Measurements from ENCODE around the gene SMYD3.

SMYD3 gene

DNA sequence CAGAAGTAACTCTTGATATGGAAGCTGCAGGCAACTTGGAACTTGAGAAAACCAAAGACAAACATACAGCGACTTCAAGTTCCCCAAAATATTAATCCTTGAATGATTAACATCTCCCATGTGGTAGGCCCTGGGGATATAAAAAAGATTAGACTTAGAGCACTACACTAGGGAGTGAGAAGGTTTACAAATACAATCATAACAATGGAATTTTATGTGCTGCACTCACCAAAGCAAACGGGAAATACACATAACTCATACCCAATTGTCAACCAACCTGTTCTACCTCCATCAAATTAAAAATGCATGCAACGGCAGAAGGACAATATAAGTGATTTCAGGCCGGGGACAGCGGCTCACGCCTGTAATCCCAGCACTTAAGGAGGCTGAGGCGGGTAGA lies 3.7 kb downstream of the SMYD3 start:
- Histone ChIP-seq H3K27me3 (replicated peaks; ENCODE audit: insufficient read depth, low read length) (no peaks in the 10 kb centered on the region), H3K9me3 (replicated peaks; ENCODE audit: insufficient read depth, low read length) (no peaks in the 10 kb centered on the region), H4K20me1 (ENCODE audit: insufficient read depth, low read length) (no peaks in the 10 kb centered on the region), H3K4me3 (ENCODE audit: low read length) (no peak overlapping the region), H3K36me3 (replicated peaks; ENCODE audit: insufficient read depth, low read length) (no peaks in the 10 kb centered on the region), H3K4me2 (ENCODE audit: low read depth, low read length) (no peak overlapping the region), H3K9ac (ENCODE audit: low read length) (no peak overlapping the region), H3K27ac (ENCODE audit: low read length) (no peak overlapping the region), H3K79me2 (ENCODE audit: low read length) (peaks cover 8% of the 10 kb centered on the region), H3F3A (ENCODE audit: insufficient read depth, low read length) (no peaks in the 10 kb centered on the region), H2AFZ (ENCODE audit: low read length) (no peak overlapping the region), H3K4me1 (ENCODE audit: low read length) (peaks cover 7% of the 10 kb centered on the region), H3K9me2 (replicated peaks; ENCODE audit: insufficient read depth, low read length) (no peaks in the 10 kb centered on the region)
- no peak for TF ChIP-seq EZH2 (optimal IDR thresholded peaks at IDR 0.05; ENCODE audit: low read depth, low read length)
- TF ChIP-seq, protein P1, sequence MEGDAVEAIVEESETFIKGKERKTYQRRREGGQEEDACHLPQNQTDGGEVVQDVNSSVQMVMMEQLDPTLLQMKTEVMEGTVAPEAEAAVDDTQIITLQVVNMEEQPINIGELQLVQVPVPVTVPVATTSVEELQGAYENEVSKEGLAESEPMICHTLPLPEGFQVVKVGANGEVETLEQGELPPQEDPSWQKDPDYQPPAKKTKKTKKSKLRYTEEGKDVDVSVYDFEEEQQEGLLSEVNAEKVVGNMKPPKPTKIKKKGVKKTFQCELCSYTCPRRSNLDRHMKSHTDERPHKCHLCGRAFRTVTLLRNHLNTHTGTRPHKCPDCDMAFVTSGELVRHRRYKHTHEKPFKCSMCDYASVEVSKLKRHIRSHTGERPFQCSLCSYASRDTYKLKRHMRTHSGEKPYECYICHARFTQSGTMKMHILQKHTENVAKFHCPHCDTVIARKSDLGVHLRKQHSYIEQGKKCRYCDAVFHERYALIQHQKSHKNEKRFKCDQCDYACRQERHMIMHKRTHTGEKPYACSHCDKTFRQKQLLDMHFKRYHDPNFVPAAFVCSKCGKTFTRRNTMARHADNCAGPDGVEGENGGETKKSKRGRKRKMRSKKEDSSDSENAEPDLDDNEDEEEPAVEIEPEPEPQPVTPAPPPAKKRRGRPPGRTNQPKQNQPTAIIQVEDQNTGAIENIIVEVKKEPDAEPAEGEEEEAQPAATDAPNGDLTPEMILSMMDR (IDR thresholded peaks at IDR 0.05; ENCODE audit: low read length) = no peak
- TF ChIP-seq EZH2phosphoT487 (IDR thresholded peaks at IDR 0.05; ENCODE audit: low read length) = no peak
- DNase-seq = no peak

DNA sequence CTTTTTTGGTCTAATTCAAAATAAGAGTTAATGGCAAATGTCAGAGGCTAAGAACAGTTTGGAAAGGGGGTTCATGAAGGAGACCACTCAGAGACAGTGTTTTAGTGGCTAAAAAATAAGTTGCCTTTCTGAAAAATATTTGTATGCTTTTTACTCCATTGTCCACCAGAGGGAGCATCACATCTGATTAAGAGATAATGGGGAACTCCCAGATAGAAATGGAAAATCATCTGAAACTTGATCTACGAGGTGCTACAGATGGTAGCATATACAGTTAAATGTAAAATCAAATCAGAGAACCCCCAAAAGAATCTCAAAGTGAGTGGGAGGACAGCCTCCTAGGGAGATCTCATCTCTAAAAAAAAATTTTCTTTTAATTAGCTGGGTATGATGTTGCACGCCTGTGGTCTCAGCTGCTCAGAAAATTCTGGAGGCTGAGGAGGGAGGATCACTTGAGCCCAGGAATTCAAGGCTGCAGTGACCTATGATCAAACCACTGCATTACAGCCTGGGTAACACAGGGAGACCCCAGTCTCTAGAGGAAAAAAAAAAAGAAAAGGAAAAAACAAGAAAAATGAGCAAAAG lies 9.7 kb downstream of the SMYD3 start:
- H3K4me2 ChIP-seq (ENCODE audit: low read depth, low read length) = no peak overlapping the region; the same call in 1 of the 2 replicates
- peak; percentile 85 for DNase-seq
- H3K4me3 ChIP-seq (ENCODE audit: low read length) = no peak overlapping the region
- H3K27me3 ChIP-seq (replicated peaks; ENCODE audit: insufficient read depth, low read length) = no peaks in the 10 kb centered on the region
- H3K4me1 ChIP-seq (ENCODE audit: low read length) = no peaks in the 10 kb centered on the region; the same call in 1 of the 2 replicates
- H3K9ac ChIP-seq (ENCODE audit: low read length) = no peak overlapping the region
- no peak overlapping the region for H3K27ac ChIP-seq (ENCODE audit: low read length)
- no peaks in the 10 kb centered on the region for H3K9me3 ChIP-seq (replicated peaks; ENCODE audit: insufficient read depth, low read length)
- H4K20me1 ChIP-seq (ENCODE audit: insufficient read depth, low read length) = no peaks in the 10 kb centered on the region
- no peak overlapping the region for H2AFZ ChIP-seq (ENCODE audit: low read length)
- H3K9me2 ChIP-seq (replicated peaks; ENCODE audit: insufficient read depth, low read length) = no peaks in the 10 kb centered on the region
- no peaks in the 10 kb centered on the region for H3F3A ChIP-seq (ENCODE audit: insufficient read depth, low read length)
- H3K79me2 ChIP-seq (ENCODE audit: low read length) = no peaks in the 10 kb centered on the region
- no peaks in the 10 kb centered on the region for H3K36me3 ChIP-seq (replicated peaks; ENCODE audit: insufficient read depth, low read length)
- TF ChIP-seq, protein P1 (IDR thresholded peaks at IDR 0.05; ENCODE audit: low read length) = peak; percentile 80
- TF ChIP-seq EZH2 (optimal IDR thresholded peaks at IDR 0.05; ENCODE audit: low read depth, low read length) = no peak

DNA sequence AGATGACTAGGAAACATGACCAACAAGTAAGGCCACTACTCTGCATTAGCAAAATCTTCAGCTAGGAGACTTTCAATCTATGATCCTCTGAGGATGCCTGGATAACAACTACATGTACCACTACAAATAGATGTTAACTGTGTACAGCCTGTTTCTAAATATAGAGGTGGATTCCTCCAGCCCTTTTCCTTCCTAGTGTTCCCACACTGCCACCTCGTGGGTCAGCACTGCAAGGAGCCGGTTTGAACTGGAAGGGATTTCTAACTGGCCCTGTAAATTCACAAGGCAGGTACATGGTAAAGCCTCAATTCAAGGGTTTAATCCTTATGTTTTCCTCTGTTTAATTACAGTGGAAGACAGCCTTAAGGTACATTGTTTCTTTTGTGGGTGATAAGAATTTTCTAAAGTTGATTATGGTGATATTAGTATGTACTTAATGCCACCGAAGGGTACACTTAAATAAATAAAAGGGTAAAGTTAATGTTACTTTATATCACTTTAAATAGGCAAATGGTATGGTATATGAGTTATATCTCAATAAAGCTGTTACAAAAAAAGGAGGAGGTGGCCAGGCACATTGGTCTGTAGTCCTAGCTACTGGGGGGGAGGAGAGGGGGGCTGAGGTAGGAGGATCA lies 14.4 kb downstream of the SMYD3 start:
- no peaks in the 10 kb centered on the region for H3K9me3 ChIP-seq (replicated peaks; ENCODE audit: insufficient read depth, low read length)
- no peak for TF ChIP-seq EZH2phosphoT487 (IDR thresholded peaks at IDR 0.05; ENCODE audit: low read length)
- TF ChIP-seq, protein P1 (IDR thresholded peaks at IDR 0.05; ENCODE audit: low read length) = peak; percentile 75
- no peak for TF ChIP-seq EZH2 (optimal IDR thresholded peaks at IDR 0.05; ENCODE audit: low read depth, low read length)
- H4K20me1 ChIP-seq (ENCODE audit: insufficient read depth, low read length) = no peaks in the 10 kb centered on the region
- H3K27me3 ChIP-seq (replicated peaks; ENCODE audit: insufficient read depth, low read length) = no peaks in the 10 kb centered on the region
- H2AFZ ChIP-seq (ENCODE audit: low read length) = no peak overlapping the region
- H3K27ac ChIP-seq (ENCODE audit: low read length) = no peak overlapping the region
- no peaks in the 10 kb centered on the region for H3F3A ChIP-seq (ENCODE audit: insufficient read depth, low read length)
- DNase-seq = peak; percentile 48
- H3K9me2 ChIP-seq (replicated peaks; ENCODE audit: insufficient read depth, low read length) = no peaks in the 10 kb centered on the region
- H3K4me3 ChIP-seq (ENCODE audit: low read length) = no peak overlapping the region
- H3K9ac ChIP-seq (ENCODE audit: low read length) = no peak overlapping the region
- H3K36me3 ChIP-seq (replicated peaks; ENCODE audit: insufficient read depth, low read length) = no peaks in the 10 kb centered on the region
- H3K4me2 ChIP-seq (ENCODE audit: low read depth, low read length) = no peak overlapping the region
- H3K79me2 ChIP-seq (ENCODE audit: low read length) = no peaks in the 10 kb centered on the region
- H3K4me1 ChIP-seq (ENCODE audit: low read length) = no peaks in the 10 kb centered on the region; the same call in 1 of the 2 replicates
